HG02759 (cell line): ENCODE data around the gene RAB17.

ENCODE experiments used
- ATAC-seq: cut with Tn5 transposase; IDR thresholded peaks from one replicate; pipeline ENCODE4 v1.9.1; 2021; ENCODE audit warnings: mild to moderate bottlenecking, moderate library complexity; ENCODE audit not compliant: unreplicated experiment

Gene RAB17

DNA sequence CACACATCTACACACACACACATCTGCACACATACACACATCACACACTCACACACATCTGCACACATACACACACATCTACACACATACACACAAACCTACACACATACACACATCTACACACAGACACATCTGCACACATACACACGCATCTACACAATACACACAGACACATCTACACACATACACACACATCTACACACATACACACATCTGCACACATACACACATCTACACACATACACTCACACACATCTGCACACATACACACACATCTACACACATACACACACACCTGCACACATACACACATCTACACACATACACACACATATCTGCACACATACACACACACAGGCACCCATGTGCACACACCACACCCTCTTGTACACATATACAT is 24.6 kb downstream of the RAB17 start:
- no peak for ATAC-seq

GRCh38 chr2:237564526-237565131 is 25.9 kb downstream of the RAB17 start:
- no peak for ATAC-seq

DNA sequence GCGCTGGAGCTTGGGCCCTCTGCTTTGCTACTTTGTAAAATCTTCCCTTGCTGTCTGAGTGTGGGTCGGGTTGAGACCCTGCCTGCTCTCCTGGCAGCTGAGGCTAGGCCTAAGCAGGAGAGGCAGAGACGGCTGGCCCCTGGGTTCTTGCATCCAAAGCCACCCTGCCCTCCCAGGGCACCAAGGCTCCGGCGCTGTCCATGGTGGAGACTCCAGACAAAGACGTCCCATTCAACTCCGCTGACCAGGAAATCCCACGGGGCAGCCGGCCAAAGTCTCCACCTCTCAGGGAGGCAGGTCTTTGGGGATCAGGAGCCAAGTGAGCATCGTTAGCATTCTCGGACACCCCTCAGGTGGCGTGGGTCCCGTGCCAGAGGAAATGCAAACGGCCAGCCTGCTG is 26.7 kb downstream of the RAB17 start:
- no peak for ATAC-seq

DNA sequence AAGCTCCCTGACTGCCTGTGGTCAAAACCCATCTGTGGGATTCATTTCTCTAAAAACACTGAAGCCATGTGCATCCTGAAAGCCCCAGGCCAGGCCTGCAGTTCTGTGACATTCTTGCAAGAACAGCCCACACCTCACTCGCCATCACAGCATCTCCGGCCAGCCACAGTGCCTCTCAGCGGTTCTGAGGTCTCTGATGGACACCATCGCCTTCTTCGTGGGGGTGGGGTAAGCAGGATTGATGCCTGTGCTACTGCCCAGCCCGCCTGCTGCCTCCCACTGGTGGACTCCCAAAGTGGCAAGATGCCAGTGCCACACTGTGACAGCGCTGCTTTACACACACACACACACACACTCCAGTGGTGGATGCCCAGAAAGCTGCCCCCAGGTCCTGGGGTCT is 29.3 kb downstream of the RAB17 start:
- ATAC-seq: no peak

GRCh38 chr2:237558961-237559641 is 31.4 kb downstream of the RAB17 start:
- ATAC-seq: no peak

DNA sequence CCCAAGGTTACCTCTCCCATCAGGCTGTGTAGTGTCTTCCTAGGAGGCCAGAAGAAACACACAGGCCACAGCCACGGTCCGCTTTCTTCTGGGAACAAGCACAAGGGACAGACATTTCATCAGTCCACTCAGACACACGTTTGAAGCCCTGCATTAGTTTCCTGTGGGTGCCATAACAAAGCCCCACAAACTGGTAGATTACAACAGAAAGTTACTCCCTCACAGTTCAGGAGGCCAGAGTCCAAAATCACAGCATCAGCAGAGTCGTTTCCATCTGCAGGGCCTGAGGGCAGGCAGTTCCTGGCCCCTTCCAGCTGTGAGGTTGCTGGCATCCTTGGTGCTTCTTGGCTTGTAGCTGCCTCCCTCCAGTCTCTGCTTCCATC is 32.9 kb downstream of the RAB17 start:
- ATAC-seq: peak; percentile 22

- ATAC-seq: peak; percentile 91
These were observed 33.5 kb downstream of the RAB17 start for GRCh38 chr2:237556773-237557632.

DNA sequence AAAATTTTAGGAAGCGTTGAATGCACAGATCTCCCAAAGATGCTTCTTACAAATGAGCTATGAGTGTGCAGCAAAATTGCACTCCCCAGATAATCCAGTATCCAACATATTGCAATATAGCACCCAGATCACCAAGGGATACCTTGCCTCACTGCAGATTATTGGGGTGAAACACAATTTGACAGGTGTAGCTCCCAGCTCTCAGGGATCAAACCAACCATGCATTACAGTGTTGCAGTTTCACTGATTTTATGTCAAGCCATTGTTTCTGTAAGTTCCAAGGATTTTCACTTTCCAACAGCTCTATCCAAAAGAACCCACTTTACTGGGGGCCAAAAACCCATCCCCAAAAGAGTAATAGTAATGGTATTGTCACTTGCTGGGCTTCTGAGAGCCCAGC is 35.0 kb downstream of the RAB17 start:
- ATAC-seq: no peak

DNA sequence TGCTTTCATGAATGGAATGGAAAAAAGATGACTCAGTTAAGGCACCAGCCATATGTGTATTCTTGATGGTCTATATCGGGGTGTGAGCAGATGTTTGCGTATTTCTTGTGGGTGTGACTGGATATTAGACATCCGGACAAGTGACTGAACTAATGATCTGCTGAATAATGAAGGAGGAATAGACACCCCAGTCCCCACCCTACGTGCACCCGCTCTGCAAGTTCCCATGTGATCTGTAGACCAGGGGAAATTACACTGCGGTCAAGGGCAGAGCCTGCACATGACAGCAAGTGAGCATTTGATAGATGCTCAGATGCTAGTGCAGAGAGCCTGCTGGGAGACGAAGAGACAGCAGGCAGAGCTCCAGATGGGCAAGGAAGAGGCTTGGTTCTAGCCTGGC is 36.6 kb downstream of the RAB17 start:
- no peak for ATAC-seq

DNA sequence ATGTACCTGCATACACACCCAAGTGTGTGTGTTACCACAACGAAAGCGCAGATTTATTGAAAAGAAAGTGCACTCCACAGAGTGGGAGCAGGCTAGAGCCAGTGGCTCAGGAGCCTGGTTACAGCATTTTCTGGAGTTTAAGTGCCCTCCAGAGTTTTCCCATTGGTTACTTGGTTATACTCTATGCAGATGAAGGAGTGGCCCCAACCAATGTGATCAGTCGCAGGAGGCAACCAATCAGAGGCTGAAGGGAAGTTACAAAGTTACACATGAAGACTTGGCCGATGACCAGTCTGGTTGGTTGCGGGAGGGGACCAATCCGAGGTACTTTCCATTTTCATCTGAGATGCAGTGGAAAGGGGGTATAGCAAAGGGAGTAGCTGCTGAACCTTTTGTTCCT is 37.6 kb downstream of the RAB17 start:
- no peak for ATAC-seq

GRCh38 chr2:237551071-237551574 is 39.4 kb downstream of the RAB17 start:
- ATAC-seq: no peak

GRCh38 chr2:237549643-237550415 is 40.7 kb downstream of the RAB17 start:
- no peak for ATAC-seq

DNA sequence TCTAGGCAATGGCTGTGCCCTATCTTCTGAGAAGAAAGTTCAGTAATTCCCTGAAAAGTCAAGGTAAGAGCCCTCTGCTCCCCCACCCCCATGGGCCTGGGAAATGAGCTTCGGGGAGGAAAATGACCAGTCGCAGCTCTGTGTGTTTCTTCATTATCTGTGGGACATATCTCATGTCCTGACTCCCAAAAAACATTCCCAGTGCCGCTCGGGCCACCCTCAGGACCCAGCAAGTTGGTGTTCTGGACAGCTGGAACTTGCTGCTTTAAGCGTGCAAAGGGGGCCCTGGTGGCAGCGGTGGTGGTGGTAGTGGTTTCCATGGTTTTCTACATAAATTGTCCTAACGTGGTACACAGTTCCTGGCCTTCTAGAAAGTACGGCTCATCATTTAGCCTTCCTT is 41.3 kb downstream of the RAB17 start:
- ATAC-seq: no peak

DNA sequence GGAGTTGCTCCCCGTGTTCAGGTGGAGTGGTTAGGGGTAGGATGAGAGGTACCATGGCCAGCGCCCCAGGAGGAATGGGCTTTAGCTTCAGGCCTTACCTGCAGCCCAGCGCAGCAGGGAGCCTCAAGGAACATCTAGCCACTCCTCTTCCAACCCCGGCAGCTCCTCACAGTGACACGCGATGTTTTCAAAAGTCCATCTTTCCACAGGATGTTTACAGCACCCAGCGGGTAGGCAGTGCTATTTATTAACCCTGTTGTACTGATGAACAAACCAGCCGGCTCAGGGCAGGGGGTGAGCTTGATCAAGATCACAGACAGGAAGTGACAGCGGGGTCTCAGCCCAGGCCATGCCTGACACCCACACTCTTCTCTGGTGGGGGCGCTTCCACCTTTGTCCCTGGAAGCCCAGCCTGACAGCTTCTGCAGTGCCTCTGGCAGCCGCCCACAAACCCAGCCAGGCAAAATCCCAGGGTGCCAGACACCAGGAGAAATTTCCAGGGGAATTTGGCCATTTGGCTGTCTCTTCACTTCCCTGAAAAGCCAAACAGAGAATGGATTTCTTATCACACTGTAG is 42.6 kb downstream of the RAB17 start:
- no peak for ATAC-seq

GRCh38 chr2:237546876-237547395 is 43.6 kb downstream of the RAB17 start:
- no peak for ATAC-seq

DNA sequence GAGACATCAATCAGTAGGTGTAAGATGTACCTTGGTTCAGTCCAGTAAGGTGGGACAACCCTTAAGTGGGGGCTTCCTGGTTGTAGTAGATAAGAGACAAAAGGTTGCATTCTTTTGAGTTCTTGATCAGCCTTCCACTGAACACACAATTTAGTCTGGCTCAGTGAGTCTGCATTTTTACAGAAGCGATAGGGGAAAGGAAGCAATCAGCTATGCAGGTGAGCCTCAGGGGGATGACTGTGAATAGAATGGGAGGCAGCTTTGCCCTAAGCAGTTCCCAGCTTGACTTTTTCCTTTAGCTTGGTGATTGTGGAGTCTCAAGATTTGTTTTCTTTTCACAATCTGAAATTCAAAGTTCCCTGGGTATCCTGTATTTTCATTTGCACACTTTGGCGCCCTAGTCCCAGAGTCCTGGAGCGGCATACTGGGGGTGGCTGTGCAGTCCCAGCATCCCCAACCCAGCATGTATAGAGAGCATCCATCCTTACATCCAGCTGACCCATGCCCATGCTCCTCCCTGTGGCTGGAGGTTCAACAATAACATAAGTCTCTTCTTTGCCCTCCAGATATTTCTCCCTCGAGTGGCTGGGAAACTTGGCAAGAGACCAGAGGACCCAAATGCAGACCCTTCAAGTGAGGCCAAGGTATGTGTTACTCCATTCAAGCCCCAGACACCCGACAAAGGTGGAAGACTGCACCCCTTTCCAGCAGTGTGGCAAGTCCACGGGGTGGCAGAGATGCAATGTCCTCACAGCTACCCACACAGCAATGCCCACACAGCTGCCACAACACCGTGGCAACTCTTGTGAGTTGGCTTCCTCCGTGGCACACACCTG is 44.3 kb downstream of the RAB17 start:
- ATAC-seq: no peak

DNA sequence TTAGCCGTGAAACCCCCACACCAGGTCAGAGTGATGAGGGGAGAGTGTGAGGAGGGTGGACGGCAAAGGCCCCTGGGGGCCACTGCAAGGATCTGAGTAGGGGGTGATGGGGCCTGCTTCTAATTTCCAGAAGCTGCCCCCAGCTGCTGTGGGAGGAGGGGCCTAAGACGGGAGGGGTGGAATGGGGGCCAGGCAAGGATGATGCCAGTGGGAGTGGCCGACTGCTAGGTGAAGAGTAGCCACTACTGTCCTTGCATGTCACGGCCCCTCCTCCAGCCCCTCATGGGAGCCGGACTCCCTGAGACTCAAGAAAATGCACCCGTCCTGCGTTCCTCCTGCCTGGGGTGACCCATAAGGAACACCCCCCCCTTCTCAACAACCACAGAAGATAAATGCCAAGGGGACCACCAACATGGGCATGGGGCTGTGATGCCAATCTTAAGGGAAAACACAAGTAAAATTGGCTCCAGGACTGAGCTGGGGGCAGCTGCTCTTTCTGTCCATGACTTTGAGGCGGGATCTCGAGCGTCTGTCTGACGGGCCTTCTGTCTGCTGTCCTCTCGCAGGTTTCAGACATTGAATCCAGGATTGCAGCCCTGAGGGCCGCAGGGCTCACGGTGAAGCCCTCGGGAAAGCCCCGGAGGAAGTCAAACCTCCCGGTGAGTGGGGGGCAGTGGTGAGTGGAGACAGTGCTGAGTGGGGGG is 48.4 kb downstream of the RAB17 start:
- ATAC-seq: no peak

DNA sequence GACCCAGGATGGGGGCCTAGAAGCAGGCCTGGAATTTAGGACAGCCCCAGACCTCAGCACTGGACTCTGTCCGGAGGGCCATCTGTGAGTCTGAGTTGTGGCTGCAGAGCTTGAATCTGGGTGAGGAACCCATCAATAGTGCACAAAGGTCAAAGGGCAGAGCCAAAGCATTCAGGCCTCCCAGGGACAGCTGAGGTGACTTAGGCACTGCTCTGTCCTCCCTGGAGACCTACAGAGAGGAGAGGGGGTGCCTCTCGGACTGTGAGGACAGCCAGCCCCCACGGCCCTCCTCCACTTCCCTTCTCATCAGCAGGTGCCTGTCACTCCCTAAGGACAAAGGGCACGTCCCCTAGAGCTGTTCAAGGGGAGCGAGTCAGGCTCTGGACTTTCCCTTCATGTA is 49.3 kb downstream of the RAB17 start:
- ATAC-seq: no peak

GRCh38 chr2:237540823-237541222 is 49.7 kb downstream of the RAB17 start:
- no peak for ATAC-seq
